Smooth muscle cell (in vitro differentiated cells): Measurements from ENCODE around the gene ARHGEF17. TPM values are rescaled to one million over a fixed set of nuclear protein-coding genes. Genes with fewer than 3 reads are reported as not detected.

Source experiments
- DNase-seq: peaks from one replicate; lab custom pipeline; 2025; ENCODE audit not compliant: unreplicated experiment; lab: John Stamatoyannopoulos, UW
- H2AFZ ChIP-seq: fragments of 200-600 bp; sonication (generic); 2 replicates; pipeline ENCODE4 v1.6.0; 2016; ENCODE audit warnings: antibody characterized with exemption, low read depth, mild to moderate bottlenecking
- H3F3A ChIP-seq: fragments of 200-600 bp; sonication (generic); 2 replicates; pipeline ENCODE4 v1.6.0; 2017; ENCODE audit warnings: antibody characterized with exemption, low read depth
- H3K27ac ChIP-seq: fragments of 200-600 bp; sonication (generic); 2 replicates; pipeline ENCODE4 v1.5.1; 2016; ENCODE audit warnings: low read depth, mild to moderate bottlenecking
- H3K27me3 ChIP-seq: fragments of 200-600 bp; sonication (generic); 2 replicates; pipeline ENCODE4 v1.6.1; 2016; ENCODE audit warnings: low read depth, mild to moderate bottlenecking
- H3K36me3 ChIP-seq: fragments of 200-600 bp; sonication (generic); 2 replicates; pipeline ENCODE4 v1.5.1; 2016; ENCODE audit warnings: low read depth
- H3K4me1 ChIP-seq: fragments of 200-600 bp; sonication (generic); 2 replicates; pipeline ENCODE4 v1.5.1; 2016; ENCODE audit warnings: low read depth
- H3K4me2 ChIP-seq: fragments of 200-600 bp; sonication (generic); 2 replicates; pipeline ENCODE4 v1.6.0; 2016; ENCODE audit warnings: mild to moderate bottlenecking
- H3K4me3 ChIP-seq: fragments of 200-600 bp; sonication (generic); 2 replicates; pipeline ENCODE4 v1.5.1; 2016; ENCODE audit warnings: mild to moderate bottlenecking
- H3K79me2 ChIP-seq: fragments of 200-600 bp; sonication (generic); 2 replicates; pipeline ENCODE4 v1.6.0; 2016; ENCODE audit warnings: low read depth, mild to moderate bottlenecking
- H3K9ac ChIP-seq: fragments of 200-600 bp; sonication (generic); 2 replicates; pipeline ENCODE4 v1.6.0; 2016; ENCODE audit warnings: low read depth
- H3K9me3 ChIP-seq: fragments of 200-600 bp; sonication (generic); replicated peaks from 2 replicates; pipeline ENCODE4 v1.5.1; 2016; ENCODE audit warnings: low read depth
- H4K20me1 ChIP-seq: fragments of 200-600 bp; sonication (generic); 2 replicates; pipeline ENCODE4 v1.6.0; 2016; ENCODE audit warnings: low read depth
- WGBS: methylation state at CpG from one replicate; pipeline ENCODE4 v1.1.7; 2016; ENCODE audit warnings: low lambda C conversion rate; 5-methylcytosine and 5-hydroxymethylcytosine counted together
- polyA plus RNA-seq: library from polyadenylated mRNA; unstranded; fragments of >200 nt; fragmentation: Nextera tagmentation; extraction: Ambion mirVana; gene quantifications from 2 replicates; pipeline ENCODE4 v1.2.1, GENCODE V29; 2016
- total RNA-seq: library from RNA; depleted of rRNA; stranded (reverse); fragments of >200 nt; gene quantifications from 2 replicates; pipeline ENCODE4 v1.2.3, GENCODE V29; 2014
- TF ChIP-seq, protein P1 (sequence below): fragments of 200-600 bp; sonication (generic); IDR thresholded peaks from 2 replicates; pipeline ENCODE4 v1.5.1; 2017; ENCODE audit warnings: borderline replicate concordance, mild to moderate bottlenecking, antibody characterized with exemption; ENCODE audit not compliant: insufficient read depth, poor library complexity, severe bottlenecking

ARHGEF17 gene
- total and polyA plus RNA-seq, 2 experiments from 2014 or later, result 18.0 to 27.8 TPM

DNA sequence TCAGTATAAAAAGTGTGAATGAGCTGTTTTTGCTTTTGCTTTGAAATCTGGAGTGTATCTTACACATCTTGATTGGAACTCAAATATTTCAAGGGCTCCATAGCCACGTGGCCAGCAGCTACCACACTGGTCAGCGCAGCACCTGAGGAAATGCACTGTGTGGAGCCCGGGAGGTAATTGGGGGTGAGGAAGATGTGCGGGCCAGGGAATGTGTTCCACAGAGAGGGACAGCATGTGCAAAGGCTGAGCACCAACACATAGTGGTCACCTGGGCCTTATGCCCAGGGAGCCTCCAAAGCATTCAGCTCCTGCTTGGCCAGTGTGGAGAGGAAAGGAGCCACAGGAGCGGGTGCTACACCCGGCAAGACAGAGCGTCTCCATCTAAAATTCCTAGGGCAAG is 88.9 kb downstream of the ARHGEF17 start:
- Histone ChIP-seq H3K36me3 (no peaks in the 10 kb centered on the region), H3K4me2 (no peak overlapping the region), H3K9ac (no peak overlapping the region), H3K79me2 (no peaks in the 10 kb centered on the region), H3K4me1 (no peaks in the 10 kb centered on the region), H3F3A (no peaks in the 10 kb centered on the region), H4K20me1 (peaks cover 14% of the 10 kb centered on the region), H3K27ac (no peak overlapping the region), H2AFZ (no peak overlapping the region), H3K4me3 (no peak overlapping the region), H3K9me3 (no peaks in the 10 kb centered on the region), H3K27me3 (no peaks in the 10 kb centered on the region)
- WGBS, result 94% methylated on average over 7 of the region's 7 CpGs
- TF ChIP-seq, protein P1, sequence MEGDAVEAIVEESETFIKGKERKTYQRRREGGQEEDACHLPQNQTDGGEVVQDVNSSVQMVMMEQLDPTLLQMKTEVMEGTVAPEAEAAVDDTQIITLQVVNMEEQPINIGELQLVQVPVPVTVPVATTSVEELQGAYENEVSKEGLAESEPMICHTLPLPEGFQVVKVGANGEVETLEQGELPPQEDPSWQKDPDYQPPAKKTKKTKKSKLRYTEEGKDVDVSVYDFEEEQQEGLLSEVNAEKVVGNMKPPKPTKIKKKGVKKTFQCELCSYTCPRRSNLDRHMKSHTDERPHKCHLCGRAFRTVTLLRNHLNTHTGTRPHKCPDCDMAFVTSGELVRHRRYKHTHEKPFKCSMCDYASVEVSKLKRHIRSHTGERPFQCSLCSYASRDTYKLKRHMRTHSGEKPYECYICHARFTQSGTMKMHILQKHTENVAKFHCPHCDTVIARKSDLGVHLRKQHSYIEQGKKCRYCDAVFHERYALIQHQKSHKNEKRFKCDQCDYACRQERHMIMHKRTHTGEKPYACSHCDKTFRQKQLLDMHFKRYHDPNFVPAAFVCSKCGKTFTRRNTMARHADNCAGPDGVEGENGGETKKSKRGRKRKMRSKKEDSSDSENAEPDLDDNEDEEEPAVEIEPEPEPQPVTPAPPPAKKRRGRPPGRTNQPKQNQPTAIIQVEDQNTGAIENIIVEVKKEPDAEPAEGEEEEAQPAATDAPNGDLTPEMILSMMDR, result no peak
- no peak for DNase-seq

DNA sequence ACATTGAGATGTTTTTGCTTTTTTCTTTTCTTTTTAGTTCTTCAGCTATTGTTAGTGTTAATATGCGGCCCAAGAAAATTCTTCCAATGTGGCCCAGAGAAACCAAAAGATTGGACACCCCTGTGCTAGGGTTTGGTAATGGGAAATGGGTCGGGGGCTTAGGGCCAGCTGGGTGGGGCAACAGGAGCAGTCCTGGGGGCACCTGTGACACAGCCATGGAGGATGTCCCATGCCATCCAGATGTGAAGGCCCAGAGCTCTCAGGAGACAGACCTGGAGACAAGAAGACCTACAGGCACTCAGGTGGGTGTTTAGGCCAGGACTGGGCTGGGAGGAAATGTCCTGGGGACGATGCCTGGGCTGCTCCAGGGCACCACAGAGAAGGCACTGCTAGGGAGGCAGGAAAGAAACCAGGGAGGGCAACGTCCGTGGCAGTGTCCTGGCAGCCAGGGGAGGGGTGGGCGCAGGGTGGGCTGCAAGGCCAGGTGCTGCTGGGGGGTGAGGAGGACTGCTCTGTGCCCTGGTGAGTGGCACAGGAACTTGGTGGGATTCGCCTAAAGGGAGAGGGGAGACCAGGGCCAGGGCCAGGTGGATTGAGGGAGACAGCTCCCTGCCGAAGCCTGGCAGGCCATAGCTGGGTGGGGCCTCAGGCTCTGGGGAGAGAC is 89.5 kb downstream of the ARHGEF17 start:
- no peaks in the 10 kb centered on the region for H3K36me3 ChIP-seq
- no peak overlapping the region for H3K27ac ChIP-seq
- TF ChIP-seq, protein P1, result no peak
- H3K27me3 ChIP-seq, result no peaks in the 10 kb centered on the region
- H3K4me2 ChIP-seq, result no peak overlapping the region
- 95% methylated on average over 7 of the region's 8 CpGs for WGBS
- no peak for DNase-seq
- no peaks in the 10 kb centered on the region for H3K9me3 ChIP-seq
- H3K4me3 ChIP-seq, result no peak overlapping the region
- H4K20me1 ChIP-seq, result peaks cover 14% of the 10 kb centered on the region
- H2AFZ ChIP-seq, result no peak overlapping the region
- H3F3A ChIP-seq, result no peaks in the 10 kb centered on the region
- no peak overlapping the region for H3K9ac ChIP-seq
- H3K79me2 ChIP-seq, result no peaks in the 10 kb centered on the region
- no peaks in the 10 kb centered on the region for H3K4me1 ChIP-seq

DNA sequence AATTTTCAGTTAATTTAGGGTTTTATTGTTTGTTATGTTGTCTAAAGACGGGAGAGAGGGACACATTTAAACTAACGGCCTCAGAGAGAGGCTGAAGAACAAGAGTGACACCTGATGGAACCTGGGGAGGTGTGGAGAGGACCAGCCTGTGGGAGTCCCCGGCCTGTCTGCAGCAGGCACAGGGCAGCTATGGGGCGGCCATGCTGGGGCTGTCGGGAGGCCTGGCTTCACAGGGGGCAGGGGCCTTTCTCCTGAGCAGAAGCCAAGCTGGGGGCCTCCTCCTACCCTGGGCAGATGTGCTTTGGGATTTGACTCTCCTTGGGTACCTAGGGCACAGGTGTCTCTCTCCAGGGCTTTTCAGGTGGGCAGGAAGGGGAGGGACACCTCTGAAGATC is 90.1 kb downstream of the ARHGEF17 start:
- H3K4me2 ChIP-seq, result no peak overlapping the region
- H3K4me1 ChIP-seq, result no peaks in the 10 kb centered on the region
- H3K79me2 ChIP-seq, result no peaks in the 10 kb centered on the region
- no peak overlapping the region for H2AFZ ChIP-seq
- H3K4me3 ChIP-seq, result no peak overlapping the region
- no peak overlapping the region for H3K27ac ChIP-seq
- no peaks in the 10 kb centered on the region for H3F3A ChIP-seq
- TF ChIP-seq, protein P1, result no peak
- no peaks in the 10 kb centered on the region for H3K36me3 ChIP-seq
- no peaks in the 10 kb centered on the region for H3K9me3 ChIP-seq
- whole genome bisulfite sequencing, result 91% methylated on average over 5 of the region's 5 CpGs
- no peak overlapping the region for H3K9ac ChIP-seq
- no peaks in the 10 kb centered on the region for H3K27me3 ChIP-seq
- H4K20me1 ChIP-seq, result peaks cover 11% of the 10 kb centered on the region
- no peak for DNase-seq

GRCh38 chr11:73398721-73399120 is 90.6 kb downstream of the ARHGEF17 start:
- H4K20me1 ChIP-seq, result peaks cover 5% of the 10 kb centered on the region
- no peak overlapping the region for H3K4me2 ChIP-seq
- no peak overlapping the region for H3K4me3 ChIP-seq
- no peak overlapping the region for H3K27ac ChIP-seq
- no peak overlapping the region for H3K9ac ChIP-seq
- H3K4me1 ChIP-seq, result no peaks in the 10 kb centered on the region
- H3F3A ChIP-seq, result no peaks in the 10 kb centered on the region
- H3K36me3 ChIP-seq, result no peaks in the 10 kb centered on the region
- 85% methylated on average over 2 of the region's 2 CpGs for WGBS
- no peak overlapping the region for H2AFZ ChIP-seq
- H3K9me3 ChIP-seq, result no peaks in the 10 kb centered on the region
- H3K27me3 ChIP-seq, result no peaks in the 10 kb centered on the region
- TF ChIP-seq, protein P1, result no peak
- no peak for DNase-seq
- H3K79me2 ChIP-seq, result no peaks in the 10 kb centered on the region
